Motor neuron (in vitro differentiated cells): ENCODE measurements around the gene LMX1A. TPM values are rescaled to one million over a fixed set of nuclear protein-coding genes. Genes with fewer than 3 reads are reported as not detected.

Experiments
- ATAC-seq, 8 experiments: fragments of 200-7000 bp; cut with Tn5 transposase; replicated peaks in 6 of 8; 2 replicates each; pipeline ENCODE4 v1.8.0; 2021; ENCODE audit warnings: mild to moderate bottlenecking in 8 of 8, moderate library complexity in 8 of 8
- H3K27ac ChIP-seq, 2 donors: fragments of 250-450 bp; sonication (Bioruptor Pico); 2 replicates each; pipeline ENCODE4 v1.9.0; 2021; ENCODE audit warnings: antibody characterized with exemption in 2 of 2, mild to moderate bottlenecking in 2 of 2, moderate library complexity in 1 of 2
- H3K4me1 ChIP-seq, 2 donors: fragments of 250-450 bp; sonication (Bioruptor Pico); replicated peaks in 1 of 2; 2 replicates each; pipeline ENCODE4 v1.6.1; 2021; ENCODE audit warnings: antibody characterized with exemption in 2 of 2, mild to moderate bottlenecking in 2 of 2, moderate library complexity in 1 of 2
- H3K4me3 ChIP-seq, 5 donors: fragments of 250-450 bp; sonication (Bioruptor Pico); 2 replicates each; pipeline ENCODE4 v1.9.0; 2021; ENCODE audit warnings: antibody characterized with exemption in 5 of 5, mild to moderate bottlenecking in 5 of 5, moderate library complexity in 4 of 5
- WGBS, 10 experiments: fragments of 450-650 bp; shearing (Covaris generic); methylation state at CpG; one replicate each; pipeline ENCODE4 v1.0.0; 2022; 5-methylcytosine and 5-hydroxymethylcytosine counted together
- in situ Hi-C, 9 experiments: fragments of 400-800 bp; cut with MboI; loops; one replicate each; pipeline ENCODE4 v1.15.0; 2021; ENCODE audit warnings: low sequenced_read_pairs in 9 of 9, low pct_unique_long_range_greater_than_20kb in 2 of 9; ENCODE audit not compliant: unreplicated experiment in 9 of 9
- total RNA-seq, 8 experiments: library from RNA; unstranded; fragments of 300-600 nt; gene quantifications; 2 replicates each; pipeline versions ENCODE4 v1.2.3 to v1.2.4, GENCODE V29; 2022

Gene LMX1A
- total RNA-seq, 8 experiments from 2014 or later, result 0.09 to 0.57 (median 0.16) TPM; not detected in 2

GRCh38 chr1:165355139-165355976, 1.2 kb downstream of the LMX1A start:
- H3K4me3 ChIP-seq, result no peak overlapping the region

GRCh38 chr1:165354739-165355138, 1.8 kb downstream of the LMX1A start:
- 0 to 100% (median 9%) methylated on average over 1 to 20 of the region's 22 CpGs; no CpG with 5 or more reads in 3 of the 10 experiments for WGBS, 10 experiments
- ATAC-seq, result no peak
- Histone ChIP-seq H3K4me3 (no peak overlapping the region), H3K4me1 (peaks cover 8 to 21% of the 10 kb centered on the region in 2 donors), H3K27ac (no peak overlapping the region)
- in situ Hi-C loops, result loop anchor here in 7 of 9 experiments (25.0 kb wide), 2 partner anchors 92 to 217 kb away; no protein-coding TSS in a partner anchor

More at GRCh38 chr1:165355139-165355976, 1.2 kb downstream of the LMX1A start:
- ATAC-seq, result no peak
- in situ Hi-C loops, result loop anchor here in 7 of 9 experiments (25.0 kb wide), 2 partner anchors 93 to 218 kb away; no protein-coding TSS in a partner anchor
- 5 to 9% (median 7%) methylated on average over 5 to 24 of the region's 53 CpGs; no CpG with 5 or more reads in 6 of the 10 experiments for WGBS, 10 experiments
- H3K4me1 ChIP-seq, result peaks cover 8 to 21% of the 10 kb centered on the region in 2 donors
- no peak overlapping the region for H3K27ac ChIP-seq

GRCh38 chr1:165353731-165354671, 2.5 kb downstream of the LMX1A start:
- in situ Hi-C loops, result loop anchor here in 7 of 9 experiments (25.0 kb wide), 2 partner anchors 92 to 217 kb away; no protein-coding TSS in a partner anchor

GRCh38 chr1:165352442-165353293, 3.8 kb downstream of the LMX1A start:
- H3K4me1 ChIP-seq, result peaks cover 8 to 21% of the 10 kb centered on the region in 2 donors
- H3K27ac ChIP-seq, result no peak overlapping the region
- peak in 4 of 8 experiments; percentile 36 to 49 (median 38) for ATAC-seq
- in situ Hi-C loops, result loop anchor here in 7 of 9 experiments (25.0 kb wide), 2 partner anchors 90 to 215 kb away; no protein-coding TSS in a partner anchor
- 2 to 70% (median 5%) methylated on average over 2 to 41 of the region's 59 CpGs; no CpG with 5 or more reads in 2 of the 10 experiments for WGBS, 10 experiments
- peak overlapping the region in 1 of 5 donors; percentile 1 for H3K4me3 ChIP-seq

More at GRCh38 chr1:165353731-165354671, 2.5 kb downstream of the LMX1A start:
- Histone ChIP-seq H3K4me3 (no peak overlapping the region), H3K4me1 (peaks cover 8 to 21% of the 10 kb centered on the region in 2 donors), H3K27ac (no peak overlapping the region)
- 0 to 96% (median 9%) methylated on average over 3 to 50 of the region's 52 CpGs for WGBS, 10 experiments
- ATAC-seq, result no peak

GRCh38 chr1:165351863-165352441, 4.6 kb downstream of the LMX1A start:
- in situ Hi-C loops, result loop anchor here in 7 of 9 experiments (25.0 kb wide), 2 partner anchors 90 to 215 kb away; no protein-coding TSS in a partner anchor
- ATAC-seq, result no peak
- H3K4me3 ChIP-seq, result no peak overlapping the region
- peaks cover 8 to 21% of the 10 kb centered on the region in 2 donors for H3K4me1 ChIP-seq
- WGBS, 10 experiments, result 0 to 92% (median 11%) methylated on average over 3 to 20 of the region's 20 CpGs; no CpG with 5 or more reads in 1 of the 10 experiments
- H3K27ac ChIP-seq, result no peak overlapping the region

GRCh38 chr1:165350840-165351239, 5.7 kb downstream of the LMX1A start:
- 0 to 93% (median 26%) methylated on average over 1 to 3 of the region's 3 CpGs; no CpG with 5 or more reads in 2 of the 10 experiments for WGBS, 10 experiments
- peaks cover 5 to 17% of the 10 kb centered on the region in 2 donors for H3K4me1 ChIP-seq
- H3K4me3 ChIP-seq, result no peak overlapping the region
- H3K27ac ChIP-seq, result no peak overlapping the region
- ATAC-seq, result no peak
- in situ Hi-C loops, result loop anchor here in 7 of 9 experiments (25.0 kb wide), 2 partner anchors 89 to 214 kb away; no protein-coding TSS in a partner anchor

- in situ Hi-C loops, result no loop called here
- no peaks in the 10 kb centered on the region for H3K4me1 ChIP-seq
- no peak overlapping the region for H3K4me3 ChIP-seq
- ATAC-seq, result no peak
- no peak overlapping the region for H3K27ac ChIP-seq
- 29 to 92% (median 72%) methylated on average over 2 to 7 of the region's 7 CpGs; no CpG with 5 or more reads in 2 of the 10 experiments for WGBS, 10 experiments
Observed at GRCh38 chr1:165345502-165345901, 11.0 kb downstream of the LMX1A start.

- Histone ChIP-seq H3K4me1 (no peaks in the 10 kb centered on the region), H3K4me3 (no peak overlapping the region), H3K27ac (no peak overlapping the region)
- ATAC-seq, result no peak
- WGBS, 10 experiments, result 20 to 82% (median 66%) methylated on average over 1 to 3 of the region's 3 CpGs; no CpG with 5 or more reads in 6 of the 10 experiments
- in situ Hi-C loops, result no loop called here
Observed at GRCh38 chr1:165344736-165345135, 11.8 kb downstream of the LMX1A start.

GRCh38 chr1:165344198-165344597, 12.3 kb downstream of the LMX1A start:
- ATAC-seq, result no peak
- H3K27ac ChIP-seq, result no peak overlapping the region

GRCh38 chr1:165342587-165342986, 13.9 kb downstream of the LMX1A start:
- in situ Hi-C loops, result no loop called here
- no peak for ATAC-seq
- no peak overlapping the region for H3K27ac ChIP-seq
- WGBS, 10 experiments, result 75 to 92% (median 81%) methylated on average over 1 to 2 of the region's 2 CpGs; no CpG with 5 or more reads in 4 of the 10 experiments
- H3K4me3 ChIP-seq, result no peak overlapping the region
- no peaks in the 10 kb centered on the region for H3K4me1 ChIP-seq

More at GRCh38 chr1:165344198-165344597, 12.3 kb downstream of the LMX1A start:
- H3K4me1 ChIP-seq, result no peaks in the 10 kb centered on the region
- no peak overlapping the region for H3K4me3 ChIP-seq
- in situ Hi-C loops, result no loop called here
- WGBS, 10 experiments, result 0 to 83% (median 55%) methylated on average over 1 to 2 of the region's 2 CpGs; no CpG with 5 or more reads in 2 of the 10 experiments

- WGBS, 10 experiments, result 17 to 100% (median 90%) methylated on average over 1 to 2 of the region's 2 CpGs; no CpG with 5 or more reads in 4 of the 10 experiments
Observed at GRCh38 chr1:165342168-165342567, 14.3 kb downstream of the LMX1A start.

More at GRCh38 chr1:165342168-165342567, 14.3 kb downstream of the LMX1A start:
- in situ Hi-C loops, result no loop called here
- no peak for ATAC-seq
- Histone ChIP-seq H3K4me1 (no peaks in the 10 kb centered on the region), H3K27ac (no peak overlapping the region), H3K4me3 (no peak overlapping the region)
